RWPE1 (cell line): ENCODE data around the gene INHBB.
"Not testable (repeated sequence)": the region's sequence is repeated elsewhere in the genome, so short reads cannot be mapped to it uniquely, and the experiment has no call there.

Experiments
- CTCF ChIA-PET: fragments of 350-600 bp; sonication (Branson Sonifier 250); formaldehyde crosslinking; extraction: SDS; loops from one replicate; lab custom pipeline; 2021; lab: Yijun Ruan, JAX
- POLR2A ChIA-PET: fragments of 400-600 bp; formaldehyde crosslinking; extraction: SDS; loops from one replicate; lab custom pipeline; 2020; ENCODE audit warnings: antibody characterized with exemption; ENCODE audit not compliant: low non-redundant PET; lab: Yijun Ruan, JAX
- DNase-seq: peaks from one replicate; pipeline ENCODE4 v3.0.0; 2012; ENCODE audit warnings: low spot score
- H3K27ac ChIP-seq: fragments of 450-650 bp; 2 replicates; pipeline ENCODE4 v1.5.1; 2017
- TF ChIP-seq, protein P1 (sequence below): fragments of 450-650 bp; conservative IDR thresholded peaks from 2 replicates; pipeline ENCODE4 v1.5.1; 2017; ENCODE audit warnings: low read depth, mild to moderate bottlenecking

Gene INHBB

DNA sequence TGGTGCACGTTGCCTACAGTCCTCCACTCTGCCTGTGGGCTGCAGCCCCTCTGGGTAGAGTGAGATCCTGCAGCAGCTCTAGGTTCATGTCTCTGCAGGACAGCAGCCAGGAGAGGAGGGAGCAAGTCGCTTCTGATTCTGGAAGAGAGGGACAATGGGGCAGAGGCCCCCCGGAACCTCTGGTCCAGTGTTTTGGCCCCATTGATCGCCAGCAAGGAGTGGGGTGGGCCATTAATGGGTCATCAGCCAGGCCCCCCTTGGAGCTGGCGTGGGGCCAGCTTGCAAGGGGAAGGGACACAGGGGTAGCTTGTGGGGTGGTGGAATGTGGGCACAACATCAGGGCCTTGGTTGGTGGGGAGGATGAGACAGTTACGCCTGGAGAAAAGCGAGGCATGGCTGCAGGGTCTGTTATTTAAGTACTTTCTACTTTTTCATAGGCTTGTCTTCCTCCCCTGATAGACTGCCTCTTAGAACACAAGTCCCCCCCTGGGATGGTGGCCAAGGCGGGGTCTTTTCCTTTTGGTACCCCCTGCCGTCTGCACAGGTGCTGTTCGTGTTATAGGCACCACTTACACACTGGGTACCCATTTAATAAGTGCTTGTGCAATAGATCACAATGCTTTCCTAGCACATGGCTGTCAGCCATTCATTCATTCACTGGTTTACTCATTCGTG lies 44.6 kb downstream of the INHBB start:
- ChIA-PET CTCF (no interaction called here), POLR2A (no interaction called here)
- no peak for DNase-seq
- H3K27ac ChIP-seq: no peak overlapping the region
- TF ChIP-seq, protein P1, sequence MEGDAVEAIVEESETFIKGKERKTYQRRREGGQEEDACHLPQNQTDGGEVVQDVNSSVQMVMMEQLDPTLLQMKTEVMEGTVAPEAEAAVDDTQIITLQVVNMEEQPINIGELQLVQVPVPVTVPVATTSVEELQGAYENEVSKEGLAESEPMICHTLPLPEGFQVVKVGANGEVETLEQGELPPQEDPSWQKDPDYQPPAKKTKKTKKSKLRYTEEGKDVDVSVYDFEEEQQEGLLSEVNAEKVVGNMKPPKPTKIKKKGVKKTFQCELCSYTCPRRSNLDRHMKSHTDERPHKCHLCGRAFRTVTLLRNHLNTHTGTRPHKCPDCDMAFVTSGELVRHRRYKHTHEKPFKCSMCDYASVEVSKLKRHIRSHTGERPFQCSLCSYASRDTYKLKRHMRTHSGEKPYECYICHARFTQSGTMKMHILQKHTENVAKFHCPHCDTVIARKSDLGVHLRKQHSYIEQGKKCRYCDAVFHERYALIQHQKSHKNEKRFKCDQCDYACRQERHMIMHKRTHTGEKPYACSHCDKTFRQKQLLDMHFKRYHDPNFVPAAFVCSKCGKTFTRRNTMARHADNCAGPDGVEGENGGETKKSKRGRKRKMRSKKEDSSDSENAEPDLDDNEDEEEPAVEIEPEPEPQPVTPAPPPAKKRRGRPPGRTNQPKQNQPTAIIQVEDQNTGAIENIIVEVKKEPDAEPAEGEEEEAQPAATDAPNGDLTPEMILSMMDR: no peak

DNA sequence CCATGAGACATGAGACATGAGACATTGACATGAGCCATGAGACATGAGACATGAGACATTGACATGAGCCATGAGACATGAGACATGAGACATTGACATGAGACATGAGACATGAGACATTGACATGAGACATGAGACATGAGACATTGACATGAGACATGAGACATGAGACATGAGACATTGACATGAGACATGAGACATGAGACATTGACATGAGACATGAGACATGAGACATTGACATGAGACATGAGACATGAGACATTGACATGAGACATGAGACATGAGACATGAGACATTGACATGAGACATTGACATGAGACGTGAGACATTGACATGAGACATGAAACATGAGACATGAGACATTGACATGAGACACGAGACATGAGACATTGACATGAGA lies 45.4 kb downstream of the INHBB start:
- DNase-seq, H3K27ac ChIP-seq, CTCF ChIA-PET, POLR2A ChIA-PET: not testable (repeated sequence)

DNA sequence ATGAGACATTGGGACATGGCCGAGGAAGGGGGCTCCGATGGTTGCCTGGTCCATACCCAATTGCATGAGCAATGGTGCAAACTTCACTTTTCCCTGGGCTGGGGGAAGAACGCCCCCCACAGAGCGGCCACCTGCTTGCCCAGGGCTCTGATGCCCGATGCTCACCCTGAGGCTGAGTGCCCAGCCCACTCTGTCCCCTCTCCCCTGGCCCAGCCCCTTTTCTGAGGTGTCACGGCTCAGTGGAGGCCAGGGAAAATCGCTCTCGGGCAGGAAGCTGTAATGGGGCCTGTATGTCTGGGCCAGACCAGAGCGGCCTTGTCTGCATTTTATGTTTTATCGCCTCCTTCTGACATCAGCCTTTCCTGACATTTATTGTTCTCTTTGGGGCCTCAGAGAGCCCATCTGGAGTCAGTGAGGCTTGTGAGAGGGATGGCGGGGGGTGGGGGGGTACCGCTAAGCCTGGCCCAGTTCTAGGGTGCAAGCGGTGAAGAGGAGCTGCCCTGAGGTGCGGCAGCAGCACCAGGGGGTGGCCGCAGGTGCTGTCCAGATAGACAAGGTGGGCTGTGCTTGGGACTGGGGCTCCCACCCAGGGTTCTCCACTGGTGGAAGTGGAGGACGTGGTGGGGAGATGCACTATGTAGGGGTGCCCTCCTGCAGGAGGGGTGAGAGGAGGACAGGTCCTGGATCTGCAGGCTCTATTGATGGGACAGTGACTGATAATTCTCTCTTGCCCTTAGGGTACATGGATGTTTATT lies 46.2 kb downstream of the INHBB start:
- no peak for DNase-seq
- no peak overlapping the region for H3K27ac ChIP-seq
- TF ChIP-seq, protein P1: no peak
- ChIA-PET POLR2A (no interaction called here), CTCF (no interaction called here)

DNA sequence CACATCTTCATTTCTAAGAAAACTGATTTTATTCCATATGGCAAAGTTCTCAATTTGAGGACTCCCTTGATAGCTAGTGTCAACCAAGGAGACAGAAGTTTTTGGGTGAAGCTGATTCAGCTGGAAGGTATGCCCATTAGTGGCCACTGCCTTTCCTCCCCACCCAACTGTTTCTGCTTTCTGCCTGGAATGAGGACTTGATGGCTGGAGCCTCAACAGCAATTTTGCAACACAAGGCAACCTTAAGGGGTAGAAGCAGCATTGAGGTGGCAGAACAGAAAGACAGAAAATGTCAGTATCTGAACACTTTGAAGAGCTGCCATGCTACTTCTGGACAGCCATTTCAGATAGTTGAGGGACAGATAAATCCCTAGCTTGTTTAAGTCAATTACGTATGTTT lies 47.0 kb downstream of the INHBB start:
- DNase-seq: no peak
- CTCF ChIA-PET: no interaction called here
- TF ChIP-seq, protein P1: no peak
- POLR2A ChIA-PET: no interaction called here
- H3K27ac ChIP-seq: no peak overlapping the region

DNA sequence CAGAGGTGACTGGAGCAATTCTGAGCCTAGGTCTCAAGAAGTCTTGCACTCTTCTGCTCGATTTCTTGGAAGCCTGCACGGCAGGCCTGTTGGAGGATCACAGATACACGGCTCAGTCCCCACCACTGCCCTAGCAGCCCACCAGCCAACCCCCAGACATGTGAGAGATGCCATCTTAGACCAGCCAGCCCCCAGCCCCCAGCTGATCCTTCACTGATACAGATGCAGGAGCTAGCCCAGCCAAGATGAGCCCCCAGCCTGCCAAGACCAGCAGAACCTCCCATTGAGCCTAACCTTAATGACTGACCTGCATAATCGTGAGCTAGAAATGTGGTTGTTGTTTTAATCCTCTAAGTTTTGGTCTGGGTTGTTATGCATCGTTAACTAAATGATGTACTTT lies 47.5 kb downstream of the INHBB start:
- ChIA-PET CTCF (no interaction called here), POLR2A (no interaction called here)
- DNase-seq: no peak
- TF ChIP-seq, protein P1: no peak
- no peak overlapping the region for H3K27ac ChIP-seq

DNA sequence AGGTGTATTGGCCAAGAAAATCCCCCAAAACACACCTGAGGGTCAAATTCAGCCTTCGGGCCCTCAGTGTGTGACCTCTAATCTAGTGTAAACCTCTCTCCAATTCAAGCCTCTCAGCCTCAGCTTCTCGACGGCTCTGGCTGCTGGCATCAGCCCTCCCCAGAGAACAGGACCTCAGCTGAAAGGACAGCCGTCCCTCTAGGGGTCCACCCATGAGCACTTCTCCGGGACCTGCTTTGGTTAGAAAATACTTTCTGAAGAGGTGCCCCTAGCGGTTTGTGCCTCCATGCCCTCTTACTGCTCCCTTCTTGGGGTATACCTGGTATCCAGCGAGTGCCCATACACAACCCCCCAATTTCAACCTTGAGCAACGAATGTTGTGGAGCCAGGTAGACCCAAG lies 48.8 kb downstream of the INHBB start:
- ChIA-PET CTCF (interaction anchor here (0.9 kb wide), 1 partner anchor 42 kb away, joined by 4 read pairs; no protein-coding TSS in a partner anchor), POLR2A (no interaction called here)
- H3K27ac ChIP-seq: no peak overlapping the region
- DNase-seq: no peak
- TF ChIP-seq, protein P1: no peak
